ENCODE results near the gene EGLN3.
A peak's percentile ranks its signal among the peaks of the same experiment; 100 is the strongest.

DNA sequence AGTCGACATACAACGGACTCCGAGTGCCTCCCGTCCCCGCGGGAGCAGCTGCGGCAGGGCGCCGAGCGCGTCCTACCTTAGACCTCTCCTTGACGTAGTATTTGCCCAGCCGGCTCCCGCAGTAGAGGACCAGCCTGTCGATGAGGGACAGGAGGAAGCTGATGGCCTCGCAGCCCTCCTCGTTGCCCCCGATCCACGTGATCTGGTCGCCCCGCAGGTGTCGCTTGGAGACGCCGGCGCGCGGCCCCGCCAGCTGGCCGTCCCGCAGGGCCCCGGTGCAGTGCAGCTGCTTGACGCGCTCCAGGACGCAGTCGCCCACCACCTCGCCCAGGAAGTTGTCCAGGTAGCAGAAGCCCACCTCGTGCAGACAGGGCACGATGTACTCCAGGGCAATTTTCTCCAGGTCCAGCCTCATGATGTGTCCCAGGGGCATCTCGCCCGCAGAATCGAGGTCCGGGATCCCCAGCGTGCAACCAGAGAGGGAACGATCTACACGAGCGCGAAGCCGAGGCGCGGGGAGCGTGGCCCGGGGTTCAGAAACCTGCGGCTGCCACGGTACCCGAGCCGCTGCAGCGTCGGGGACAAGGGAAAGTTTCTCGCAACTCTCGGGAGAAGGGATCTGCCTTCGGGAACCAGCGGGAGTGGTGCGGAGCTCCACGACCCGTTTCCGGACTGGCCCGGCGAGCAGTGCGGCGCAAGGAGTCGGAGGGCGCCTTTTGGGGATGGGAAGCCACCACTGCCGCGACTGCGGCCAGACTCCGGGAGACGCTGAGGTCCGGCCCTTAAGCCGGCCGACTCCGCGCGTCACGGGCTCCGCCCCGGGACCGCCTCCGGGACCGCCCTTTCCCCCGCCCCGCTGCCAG is at the start of gene EGLN3:
- TF ChIP-seq, protein P1, sequence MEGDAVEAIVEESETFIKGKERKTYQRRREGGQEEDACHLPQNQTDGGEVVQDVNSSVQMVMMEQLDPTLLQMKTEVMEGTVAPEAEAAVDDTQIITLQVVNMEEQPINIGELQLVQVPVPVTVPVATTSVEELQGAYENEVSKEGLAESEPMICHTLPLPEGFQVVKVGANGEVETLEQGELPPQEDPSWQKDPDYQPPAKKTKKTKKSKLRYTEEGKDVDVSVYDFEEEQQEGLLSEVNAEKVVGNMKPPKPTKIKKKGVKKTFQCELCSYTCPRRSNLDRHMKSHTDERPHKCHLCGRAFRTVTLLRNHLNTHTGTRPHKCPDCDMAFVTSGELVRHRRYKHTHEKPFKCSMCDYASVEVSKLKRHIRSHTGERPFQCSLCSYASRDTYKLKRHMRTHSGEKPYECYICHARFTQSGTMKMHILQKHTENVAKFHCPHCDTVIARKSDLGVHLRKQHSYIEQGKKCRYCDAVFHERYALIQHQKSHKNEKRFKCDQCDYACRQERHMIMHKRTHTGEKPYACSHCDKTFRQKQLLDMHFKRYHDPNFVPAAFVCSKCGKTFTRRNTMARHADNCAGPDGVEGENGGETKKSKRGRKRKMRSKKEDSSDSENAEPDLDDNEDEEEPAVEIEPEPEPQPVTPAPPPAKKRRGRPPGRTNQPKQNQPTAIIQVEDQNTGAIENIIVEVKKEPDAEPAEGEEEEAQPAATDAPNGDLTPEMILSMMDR (IDR thresholded peaks at IDR 0.05), result no peak
- TF ChIP-seq POLR2A (IDR thresholded peaks at IDR 0.05), result peak; percentile 87

Data from right lobe of liver (tissue), 4 donors.